ENCODE measurements around the gene TMEM37.

Gene TMEM37

DNA sequence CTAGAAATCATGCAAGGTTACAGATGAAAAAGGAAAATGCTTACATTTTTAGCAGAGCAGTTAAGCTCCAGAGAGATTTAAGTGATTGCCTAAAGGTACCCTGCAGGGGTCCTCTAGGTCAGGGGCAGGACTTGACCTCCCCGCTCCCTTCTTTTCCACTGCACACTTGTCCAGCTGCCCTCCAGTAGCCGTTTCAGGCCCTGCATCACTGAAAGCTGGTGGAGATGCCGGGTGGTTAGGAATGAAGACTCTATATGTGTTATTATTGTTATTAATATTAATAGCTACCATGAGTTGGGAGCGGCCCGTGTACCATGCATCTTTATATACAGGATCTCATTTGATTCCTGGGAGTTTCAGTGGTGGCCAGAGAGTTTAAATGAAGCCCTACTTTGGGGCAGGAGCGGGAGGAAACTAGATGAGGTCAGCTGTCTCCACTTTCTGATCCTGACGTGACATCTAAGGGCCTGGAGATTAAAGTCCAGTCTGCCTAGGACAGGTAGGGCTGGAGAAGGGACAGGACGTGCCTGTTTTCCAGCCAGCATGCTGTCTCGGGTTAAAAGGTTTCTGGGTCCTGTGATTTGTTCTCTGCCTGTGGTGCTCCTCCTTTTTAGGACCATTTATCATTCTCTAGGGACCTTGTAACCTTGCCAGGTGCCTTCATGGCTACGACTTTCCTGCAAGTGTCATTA, 2.1 kb downstream of the TMEM37 start:
- no peak for DNase-seq (ENCODE audit: low read depth in 2 of 2)

DNA sequence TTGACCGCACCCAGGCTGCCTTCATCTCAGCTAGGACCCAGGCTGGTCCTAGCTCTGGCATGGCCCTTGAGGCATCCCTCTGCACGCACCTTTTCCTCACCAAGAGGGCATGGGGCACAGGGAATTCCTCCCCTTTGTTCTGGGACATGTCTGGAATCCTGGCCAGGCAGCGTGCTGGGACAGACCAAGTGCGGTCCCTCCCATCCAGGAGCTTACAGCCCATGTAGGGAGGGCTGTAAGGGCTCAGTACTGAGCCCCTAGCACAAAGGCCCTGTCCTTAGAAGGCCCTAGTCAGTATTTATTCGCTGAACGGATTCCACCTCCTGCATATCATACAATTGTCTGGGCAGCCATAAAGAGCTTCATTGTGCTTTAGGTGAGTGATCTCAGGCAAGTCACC, 3.0 kb downstream of the TMEM37 start:
- DNase-seq (ENCODE audit: low read depth in 2 of 2): no peak

DNA sequence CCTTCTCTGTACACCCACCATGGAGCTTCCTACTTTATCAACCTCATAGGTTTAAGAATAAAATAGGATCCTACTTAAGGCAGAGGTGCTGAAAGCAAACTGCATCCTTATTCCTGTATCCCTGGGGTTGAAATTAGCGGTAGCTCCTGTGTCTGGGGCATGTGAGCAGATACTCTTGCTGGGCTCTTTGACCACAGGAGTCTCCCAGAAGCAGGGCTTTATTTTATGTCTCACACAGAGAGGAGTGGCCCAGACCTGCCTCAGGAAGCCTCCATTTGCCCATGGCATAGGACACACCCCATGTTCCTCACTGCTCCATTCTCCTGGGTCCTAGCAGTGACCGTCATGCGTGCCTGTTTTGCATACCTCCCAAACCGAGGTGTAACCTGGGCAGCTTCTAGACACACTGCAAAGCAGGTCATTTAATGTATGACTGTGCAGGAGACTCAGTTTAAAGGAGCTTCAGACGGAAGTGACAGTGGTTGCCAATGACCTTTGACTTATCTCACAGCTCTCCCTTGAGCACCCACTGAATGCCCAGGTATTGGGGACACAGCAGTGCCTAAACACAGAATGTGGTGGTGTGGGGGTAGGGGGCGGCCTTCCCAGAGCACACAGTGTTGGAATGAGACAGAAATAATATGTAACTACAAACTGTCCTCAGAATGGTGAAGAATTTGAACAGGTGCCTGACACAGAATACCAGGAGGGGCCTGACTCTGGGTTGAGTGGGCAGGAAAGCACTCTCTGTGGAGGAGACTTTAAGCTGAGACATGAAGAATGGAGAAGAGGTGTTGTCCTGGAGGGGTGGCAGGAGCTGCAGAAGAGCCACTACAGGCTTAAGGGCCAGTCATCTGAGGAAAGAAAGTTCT, 3.7 kb downstream of the TMEM37 start:
- DNase-seq (ENCODE audit: low read depth in 2 of 2): no peak

DNA sequence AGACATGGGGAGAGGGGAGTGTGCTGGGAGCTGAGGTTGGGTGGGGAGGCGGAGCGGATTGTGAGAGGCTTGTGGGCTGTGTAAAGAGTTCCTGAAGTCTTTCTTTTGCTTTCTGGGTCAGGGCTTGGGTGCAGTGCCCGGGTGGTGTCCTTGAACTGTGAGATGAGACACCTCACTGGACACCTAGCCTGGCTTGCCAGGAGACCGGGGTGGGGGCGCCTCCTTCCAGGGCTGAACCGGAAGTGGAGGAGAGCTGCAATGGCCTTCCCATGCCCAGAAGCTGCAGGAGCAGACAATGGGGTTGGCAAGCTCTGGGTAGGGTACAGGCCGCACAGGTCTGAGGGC, 4.3 kb downstream of the TMEM37 start:
- no peak for DNase-seq (ENCODE audit: low read depth in 2 of 2)

DNA sequence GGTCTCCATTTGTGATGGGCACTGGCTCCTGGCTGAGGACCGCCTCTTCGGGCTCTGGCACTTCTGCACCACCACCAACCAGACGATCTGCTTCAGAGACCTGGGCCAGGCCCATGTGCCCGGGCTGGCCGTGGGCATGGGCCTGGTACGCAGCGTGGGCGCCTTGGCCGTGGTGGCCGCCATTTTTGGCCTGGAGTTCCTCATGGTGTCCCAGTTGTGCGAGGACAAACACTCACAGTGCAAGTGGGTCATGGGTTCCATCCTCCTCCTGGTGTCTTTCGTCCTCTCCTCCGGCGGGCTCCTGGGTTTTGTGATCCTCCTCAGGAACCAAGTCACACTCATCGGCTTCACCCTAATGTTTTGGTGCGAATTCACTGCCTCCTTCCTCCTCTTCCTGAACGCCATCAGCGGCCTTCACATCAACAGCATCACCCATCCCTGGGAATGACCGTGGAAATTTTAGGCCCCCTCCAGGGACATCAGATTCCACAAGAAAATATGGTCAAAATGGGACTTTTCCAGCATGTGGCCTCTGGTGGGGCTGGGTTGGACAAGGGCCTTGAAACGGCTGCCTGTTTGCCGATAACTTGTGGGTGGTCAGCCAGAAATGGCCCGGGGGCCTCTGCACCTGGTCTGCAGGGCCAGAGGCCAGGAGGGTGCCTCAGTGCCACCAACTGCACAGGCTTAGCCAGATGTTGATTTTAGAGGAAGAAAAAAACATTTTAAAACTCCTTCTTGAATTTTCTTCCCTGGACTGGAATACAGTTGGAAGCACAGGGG, 5.5 kb downstream of the TMEM37 start:
- no peak for DNase-seq (ENCODE audit: low read depth in 2 of 2)

DNA sequence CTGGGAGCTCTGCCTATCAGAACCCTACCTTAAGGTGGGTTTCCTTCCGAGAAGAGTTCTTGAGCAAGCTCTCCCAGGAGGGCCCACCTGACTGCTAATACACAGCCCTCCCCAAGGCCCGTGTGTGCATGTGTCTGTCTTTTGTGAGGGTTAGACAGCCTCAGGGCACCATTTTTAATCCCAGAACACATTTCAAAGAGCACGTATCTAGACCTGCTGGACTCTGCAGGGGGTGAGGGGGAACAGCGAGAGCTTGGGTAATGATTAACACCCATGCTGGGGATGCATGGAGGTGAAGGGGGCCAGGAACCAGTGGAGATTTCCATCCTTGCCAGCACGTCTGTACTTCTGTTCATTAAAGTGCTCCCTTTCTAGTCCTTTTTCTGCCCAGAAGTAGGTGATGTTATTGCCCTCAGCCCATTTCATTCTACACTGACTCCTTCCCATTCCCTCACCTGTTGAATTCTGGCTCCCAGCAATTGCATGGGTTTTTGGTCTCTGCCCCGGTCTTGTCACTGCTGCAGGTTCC, 6.5 kb downstream of the TMEM37 start:
- DNase-seq (ENCODE audit: low read depth in 2 of 2): no peak

DNA sequence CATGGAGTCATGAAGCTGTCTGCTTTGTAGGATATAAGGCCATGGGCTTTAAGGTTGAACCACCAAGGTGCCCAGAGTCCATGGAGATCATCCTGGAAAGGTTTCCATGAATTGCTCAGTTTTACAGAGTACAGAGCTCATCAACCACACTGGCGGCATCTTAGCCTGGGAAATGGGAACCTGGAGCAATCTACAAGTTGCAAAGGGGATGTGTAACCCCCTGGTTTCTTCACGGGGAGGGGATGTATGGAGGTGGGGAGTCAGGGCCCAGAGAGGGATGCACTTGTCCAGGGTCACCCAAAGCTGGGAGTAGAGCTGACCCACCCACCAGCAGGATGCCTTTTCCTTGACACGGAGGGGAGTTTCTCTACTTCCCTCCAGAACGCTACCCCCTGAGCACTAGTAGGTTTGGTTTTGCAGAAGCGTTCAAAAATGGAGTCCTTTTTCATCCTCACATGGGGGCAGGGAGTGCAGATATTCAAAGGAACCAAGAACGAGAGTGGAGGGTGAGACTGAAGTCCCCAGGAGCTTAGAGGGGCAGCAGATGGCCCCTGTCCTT, 7.2 kb downstream of the TMEM37 start:
- DNase-seq (ENCODE audit: low read depth in 2 of 2): no peak

DNA sequence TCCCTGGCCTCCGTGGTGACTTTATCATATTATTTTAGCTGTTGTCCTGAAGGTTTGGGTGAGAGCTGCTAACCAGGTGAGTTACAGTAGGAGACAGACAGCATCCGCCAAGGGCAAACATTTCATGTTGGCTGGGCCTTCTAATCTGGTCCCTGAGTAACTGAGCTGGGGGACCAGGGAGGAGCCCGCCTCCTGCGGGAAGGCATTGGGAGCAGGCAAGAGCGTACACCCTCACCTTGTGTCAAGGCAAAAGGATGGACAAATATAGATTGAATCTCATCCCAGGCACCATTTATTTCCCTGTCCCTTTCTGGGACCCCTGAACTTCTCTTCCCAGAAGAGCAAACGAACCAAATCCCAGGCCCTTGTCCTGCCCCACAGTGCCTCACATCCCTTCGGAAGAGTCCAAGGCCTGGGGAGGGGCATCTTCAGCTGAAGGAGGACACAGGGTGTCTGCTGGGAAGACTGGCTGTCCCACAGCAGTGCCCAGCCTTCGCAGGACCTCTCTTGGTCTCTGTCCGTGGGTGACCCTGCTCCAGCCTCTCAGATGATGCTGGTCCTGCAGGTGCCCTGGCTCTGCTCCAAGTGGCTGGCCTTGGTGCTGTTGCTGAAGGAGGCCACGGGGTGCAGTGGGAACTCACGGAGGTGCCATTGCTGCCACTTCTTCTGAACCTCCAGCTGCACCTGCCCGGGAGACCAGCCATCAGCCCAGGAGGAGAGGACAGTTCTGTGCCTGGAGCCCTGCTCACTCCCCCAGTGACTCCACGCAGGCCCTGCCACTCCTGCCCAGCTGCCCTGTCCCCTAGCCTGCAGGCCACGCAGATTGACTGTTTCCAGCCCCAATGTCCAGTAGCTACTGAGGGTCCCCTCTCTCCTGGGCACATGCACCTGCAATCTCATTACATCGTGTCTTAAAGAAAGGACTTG, 8.2 kb downstream of the TMEM37 start:
- DNase-seq (ENCODE audit: low read depth in 2 of 2): no peak

DNA sequence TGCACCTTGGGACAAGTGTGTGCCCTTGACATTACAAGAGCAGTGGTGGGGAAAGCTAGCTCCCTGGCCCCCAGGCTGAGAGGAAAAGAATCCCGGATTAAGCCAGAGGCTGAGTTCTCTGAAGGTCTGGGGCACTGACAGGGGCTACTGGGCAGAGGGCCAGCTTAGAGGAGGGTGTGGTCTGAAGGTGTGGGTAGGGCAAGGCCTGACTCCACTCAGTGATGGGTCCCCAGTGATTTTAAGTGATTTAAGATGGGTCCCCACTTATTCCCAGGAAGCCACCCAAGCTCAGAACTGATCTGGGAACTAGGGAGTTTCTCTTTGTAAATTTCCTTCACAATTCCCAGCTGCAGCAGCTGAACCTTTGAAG, 8.8 kb downstream of the TMEM37 start:
- no peak for DNase-seq (ENCODE audit: low read depth in 2 of 2)

DNA sequence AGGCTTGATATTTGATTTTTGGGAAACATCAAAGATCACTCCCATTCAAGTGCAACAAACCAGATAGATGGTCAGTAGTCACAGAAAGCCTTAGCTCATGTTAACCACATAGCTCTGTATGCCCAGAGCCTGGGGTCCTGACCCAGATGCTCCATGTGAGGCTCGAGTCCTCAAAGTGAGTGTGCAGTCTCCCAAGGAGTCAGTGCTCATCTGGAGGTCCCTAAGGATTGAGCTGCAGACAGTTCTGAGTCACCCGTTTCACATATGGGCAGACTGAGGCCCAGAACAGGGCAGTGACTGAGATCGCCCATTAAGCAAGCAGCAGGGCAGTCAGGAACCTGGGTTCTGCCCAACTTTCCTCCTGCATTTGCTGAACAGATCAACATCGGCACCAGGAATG, 9.2 kb downstream of the TMEM37 start:
- DNase-seq (ENCODE audit: low read depth in 2 of 2): no peak

DNA sequence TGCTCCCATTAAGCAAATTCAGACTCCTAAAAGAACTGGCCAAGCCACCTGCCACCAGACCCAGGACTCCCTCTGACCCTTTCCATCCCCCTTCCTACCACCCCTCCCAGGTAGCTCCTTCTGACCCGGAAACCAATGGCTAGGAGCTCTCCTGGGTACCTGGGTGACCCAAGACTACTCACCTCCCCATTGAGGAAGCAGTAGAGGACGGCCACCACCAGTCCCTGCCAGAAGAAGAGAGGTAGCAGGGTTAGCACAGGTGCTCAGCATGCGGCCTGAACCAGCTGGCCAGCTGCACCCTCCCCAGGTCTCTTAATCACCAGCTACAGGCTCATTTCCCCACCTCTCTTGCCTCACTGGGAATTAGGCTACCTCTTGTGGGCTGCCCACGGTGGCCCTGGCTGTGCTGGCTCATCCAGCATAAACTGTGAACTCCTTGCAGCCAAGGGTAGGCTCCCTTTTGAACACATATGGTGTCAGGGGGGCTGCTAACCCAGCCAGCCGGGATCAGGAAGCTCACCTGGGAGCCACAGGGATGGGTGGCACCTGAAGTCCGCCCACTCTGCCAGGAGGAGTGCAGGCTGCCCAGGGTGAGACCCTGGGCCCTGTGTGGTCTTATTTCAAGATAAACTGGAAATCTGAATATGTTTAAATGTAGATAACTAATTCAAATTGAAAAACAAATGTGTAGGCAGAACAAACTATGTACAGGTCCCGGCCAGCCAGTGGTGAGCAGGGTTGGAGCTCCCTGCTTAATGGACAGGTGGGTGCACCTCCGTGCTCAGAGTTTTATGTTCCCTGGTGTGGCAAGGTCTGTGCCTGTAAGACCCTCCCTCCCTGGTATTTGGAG, 9.9 kb downstream of the TMEM37 start:
- DNase-seq (ENCODE audit: low read depth in 2 of 2): no peak

DNA sequence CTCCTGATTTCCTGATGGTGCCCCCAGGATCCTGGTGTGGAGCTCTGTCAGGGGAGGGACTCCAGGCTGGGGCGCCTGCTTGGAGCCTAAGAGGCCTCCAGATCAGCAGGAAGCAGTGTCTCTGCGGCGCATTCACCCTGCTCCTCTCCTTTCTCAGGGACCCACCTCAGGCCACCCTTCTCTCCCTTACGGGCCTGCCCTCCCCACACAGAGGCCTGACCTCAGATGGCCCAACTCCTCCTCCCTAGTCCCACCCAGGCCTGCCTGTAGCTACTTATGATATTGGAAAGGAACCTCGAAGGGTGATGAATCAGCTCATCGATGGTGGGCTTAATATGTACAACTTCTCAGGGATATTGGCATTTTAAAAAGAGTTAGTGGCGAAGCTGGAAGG, 10.6 kb downstream of the TMEM37 start:
- no peak for DNase-seq (ENCODE audit: low read depth in 2 of 2)

DNA sequence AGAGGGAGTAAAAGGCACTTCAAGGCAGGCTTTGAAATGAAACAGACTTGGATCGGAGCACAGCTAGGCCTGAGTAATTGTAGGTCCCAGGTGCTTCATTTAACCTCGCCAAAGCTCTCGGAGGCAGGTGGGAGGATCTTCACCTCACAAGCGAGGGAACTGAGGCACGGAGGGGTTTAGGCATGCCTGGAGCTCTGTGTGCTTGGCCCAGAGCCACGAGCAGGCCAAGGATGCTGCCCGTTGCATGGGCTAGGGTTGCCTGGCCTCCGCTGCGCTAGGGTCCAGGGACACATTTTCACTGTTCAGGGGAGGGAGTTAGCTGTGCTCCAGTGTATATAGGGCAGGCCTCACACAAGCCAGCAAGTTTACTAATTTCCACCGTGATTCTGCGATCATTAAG, 11.2 kb downstream of the TMEM37 start:
- DNase-seq (ENCODE audit: low read depth in 2 of 2): no peak

DNA sequence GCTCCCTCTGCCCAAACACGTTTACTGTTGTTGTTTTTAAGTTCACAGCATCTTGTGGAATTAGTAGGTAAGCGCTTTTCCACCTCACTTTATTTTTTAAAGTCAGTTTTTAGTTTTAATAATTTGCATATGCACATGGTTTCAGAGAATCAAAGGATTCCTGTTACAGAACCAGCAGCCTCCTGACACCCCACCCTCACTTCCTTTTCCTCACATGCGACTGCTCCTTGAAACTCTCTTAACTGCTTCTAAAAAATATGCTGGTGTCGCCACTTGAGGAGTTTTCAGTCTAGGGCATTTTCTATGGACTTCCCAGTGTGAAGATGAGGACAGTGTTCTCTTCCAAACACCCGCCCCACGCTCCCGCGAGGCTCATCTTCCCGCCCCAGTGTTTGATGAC, 14.4 kb downstream of the TMEM37 start:
- DNase-seq (ENCODE audit: low read depth in 2 of 2): no peak

DNA sequence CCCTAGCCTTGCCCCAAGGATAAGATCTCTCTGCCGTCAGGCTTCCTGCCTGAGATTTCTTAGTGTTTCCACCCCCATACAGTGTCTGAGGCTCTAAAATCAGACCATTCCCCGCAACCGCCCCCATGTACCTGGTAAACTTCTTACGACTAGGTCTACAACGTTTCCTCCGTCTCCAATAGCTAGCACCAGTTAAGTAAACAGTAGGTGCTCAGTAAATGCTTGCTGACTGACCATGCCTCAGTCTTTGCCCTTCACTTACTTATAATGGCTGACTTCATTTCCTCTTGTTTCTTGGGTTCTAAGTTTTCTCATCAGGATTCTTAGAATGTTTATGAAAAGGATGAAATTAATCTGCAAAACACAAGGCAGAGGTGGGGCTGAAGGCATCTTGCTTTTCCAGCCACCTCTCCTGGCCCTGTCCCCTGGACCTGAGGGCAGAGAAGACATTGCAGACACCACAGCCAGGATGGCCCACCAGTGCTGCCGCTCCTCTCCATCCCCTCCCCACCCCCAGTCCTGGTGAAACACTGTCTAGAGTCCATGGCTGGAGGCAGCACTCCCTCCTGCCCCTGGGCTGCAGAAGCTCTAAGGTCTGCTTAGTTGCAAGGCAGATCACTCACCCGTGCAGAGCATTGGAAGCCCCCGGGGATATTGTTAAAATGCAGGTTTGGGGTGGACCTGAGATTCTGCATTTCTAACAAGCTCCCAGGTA, 16.9 kb downstream of the TMEM37 start:
- no peak for DNase-seq (ENCODE audit: low read depth in 2 of 2)

DNA sequence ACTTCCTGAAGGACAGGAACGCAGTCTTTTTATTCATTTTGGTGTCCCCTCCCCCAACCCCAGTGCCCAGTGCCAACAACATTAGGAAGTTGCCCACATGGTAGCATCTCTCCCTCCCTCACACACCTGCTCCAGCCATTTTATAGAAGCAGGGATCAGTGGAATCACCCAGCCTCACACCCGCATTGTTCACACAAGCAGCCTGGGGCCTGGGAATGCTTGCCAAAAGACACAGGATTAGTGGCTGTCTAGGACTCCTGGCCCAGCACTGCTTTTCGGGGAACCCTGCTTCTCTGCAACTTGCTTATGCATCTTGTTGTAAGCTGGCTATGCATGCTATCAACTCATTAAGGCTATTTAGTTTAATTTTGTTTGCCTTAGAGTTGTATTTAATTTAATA, 17.9 kb downstream of the TMEM37 start:
- no peak for DNase-seq (ENCODE audit: low read depth in 2 of 2)

DNA sequence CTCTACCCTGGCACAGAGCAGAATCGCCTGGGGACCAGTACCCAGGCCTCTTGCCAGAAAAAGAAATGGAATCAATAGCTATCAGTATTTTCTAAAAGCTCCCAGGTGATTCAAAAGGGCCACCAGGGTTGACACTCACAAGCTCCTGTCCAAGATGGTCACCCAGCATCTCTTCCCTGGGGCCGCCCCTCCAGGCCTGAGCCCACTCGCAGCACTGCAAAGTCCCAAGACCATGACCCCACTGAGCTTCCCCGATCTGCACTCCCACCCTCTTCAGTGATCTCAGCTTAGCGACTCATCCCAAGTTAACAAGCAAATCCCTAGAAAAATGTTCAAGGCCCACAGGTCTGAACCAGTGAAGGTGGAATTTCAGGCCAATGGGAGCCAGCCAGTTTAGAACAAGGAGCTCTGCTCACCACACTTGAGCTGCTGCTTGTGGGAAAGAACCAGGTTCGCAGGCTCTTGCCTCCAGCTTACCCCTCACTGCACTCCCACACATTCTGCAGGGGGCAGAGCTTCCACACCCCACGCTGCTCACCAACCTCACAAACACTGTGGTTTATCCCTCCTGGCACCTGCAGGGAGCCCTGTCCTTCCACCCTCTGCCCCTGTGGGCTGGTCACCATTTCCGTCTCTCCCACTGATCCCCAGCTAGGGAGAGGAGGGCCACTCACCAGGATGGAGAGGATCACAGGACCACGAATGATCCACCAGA, 19.8 kb downstream of the TMEM37 start:
- DNase-seq (ENCODE audit: low read depth in 2 of 2): no peak

DNA sequence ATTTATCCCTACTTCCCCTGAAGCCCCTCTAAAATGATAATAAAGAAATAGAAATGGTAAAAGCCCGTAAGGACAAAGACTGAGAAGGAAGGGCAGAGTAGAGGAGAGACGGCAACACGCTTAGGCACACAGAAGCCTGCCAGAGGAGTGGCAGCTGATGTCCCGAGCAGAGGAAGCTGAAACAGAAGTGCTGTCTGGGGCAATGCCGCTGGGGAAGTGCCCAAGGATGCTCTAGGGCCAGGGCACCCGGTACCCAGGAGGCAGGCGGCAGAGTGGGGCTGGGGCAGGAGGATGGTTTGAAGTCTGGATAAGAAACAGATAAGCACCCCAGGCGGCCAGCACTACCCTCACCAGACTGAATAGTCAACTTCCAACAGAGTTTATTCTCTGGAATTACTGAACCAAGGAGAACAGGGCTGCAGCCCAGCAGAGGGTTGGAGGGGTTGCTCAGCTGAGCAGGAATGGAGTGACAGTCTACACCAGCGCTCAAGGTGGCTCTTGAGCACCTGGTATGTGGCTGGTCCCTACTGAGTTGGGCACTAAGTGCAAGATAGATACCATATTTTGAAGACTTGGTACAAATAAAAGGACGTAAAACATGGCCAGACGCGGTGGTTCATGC, 22.4 kb downstream of the TMEM37 start:
- no peak for DNase-seq (ENCODE audit: low read depth in 2 of 2)

Data from stimulated activated CD4-positive, alpha-beta T cell treated with anti-CD3 and anti-CD28 coated beads, Interleukin-1b, Interleukin-23, amount 100 ng/mL, for 4 hours (primary cell).